H1 (cell line): ENCODE measurements around the gene SPC24. TPM values are rescaled to one million over a fixed set of nuclear protein-coding genes. Genes with fewer than 3 reads are reported as not detected.

Source experiments
- CBX5 ChIP-seq: fragments of 300-800, 300-1000 bp; sonication (generic); IDR thresholded peaks from 2 replicates; pipeline ENCODE4 v1.7.1; 2016; ENCODE audit warnings: antibody characterized with exemption, low read length, low read depth
- FOSL1 ChIP-seq: IDR thresholded peaks from 2 replicates; pipeline ENCODE4 v1.6.1; 2011; ENCODE audit warnings: mild to moderate bottlenecking, low read depth, low read length, moderate library complexity; ENCODE audit not compliant: insufficient read depth
- POLR2A ChIP-seq, 2 experiments: IDR thresholded peaks; 1 replicate in 1 of 2; 2 replicates in 1 of 2; pipeline ENCODE4 v1.6.1; 2011; ENCODE audit warnings: low read depth in 2 of 2, low read length in 2 of 2, mild to moderate bottlenecking in 2 of 2; ENCODE audit errors: control extremely low read depth in 1 of 2
- polyA plus RNA-seq, 7 experiments: library from polyadenylated mRNA; depleted of rRNA in 3 of 7; stranded (reverse) in 5 of 7; unstranded in 2 of 7; fragments of >200 nt in 5 of 7; fragments of 200-250 nt in 2 of 7; gene quantifications; 1 replicate in 5 of 7; 2 replicates in 1 of 7; 4 replicates in 1 of 7; pipeline versions ENCODE4 v1.2.1 to v1.2.3, GENCODE V29; 2011 to 2013; ENCODE audit warnings: missing spikeins in 2 of 7, mixed read lengths in 2 of 7
- total RNA-seq: library from RNA; stranded (reverse); fragmentation: NEBNext Ultra II Directional; extraction: Animal tissue kit (Norgen Biotek cat#: 25700); gene quantifications from 2 replicates; pipeline ENCODE4 v1.2.1, GENCODE V29; 2021
- TF ChIP-seq, protein P1 (sequence below): IDR thresholded peaks from 2 replicates; pipeline ENCODE4 v1.6.1; 2012; ENCODE audit warnings: inconsistent platforms

The SPC24 gene
- total and polyA plus RNA-seq, 2 of the 8 experiments (the other 6 are each of a cell fraction or from before 2014, with no cell fraction given): 17.7 to 42.4 TPM

DNA sequence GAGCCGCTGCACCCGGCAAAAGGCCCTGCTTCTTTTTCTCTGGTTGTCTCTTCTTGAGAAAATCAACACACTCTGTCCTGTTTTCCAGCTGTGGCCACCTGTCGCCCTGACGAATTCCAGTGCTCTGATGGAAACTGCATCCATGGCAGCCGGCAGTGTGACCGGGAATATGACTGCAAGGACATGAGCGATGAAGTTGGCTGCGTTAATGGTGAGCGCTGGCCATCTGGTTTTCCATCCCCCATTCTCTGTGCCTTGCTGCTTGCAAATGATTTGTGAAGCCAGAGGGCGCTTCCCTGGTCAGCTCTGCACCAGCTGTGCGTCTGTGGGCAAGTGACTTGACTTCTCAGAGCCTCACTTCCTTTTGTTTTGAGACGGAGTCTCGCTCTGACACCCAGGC is 49.1 kb downstream of the SPC24 start (continued):
- TF ChIP-seq CBX5 (no peak), FOSL1 (no peak), POLR2A (IDR thresholded peaks at IDR 0.05; ENCODE audit: control extremely low read depth in 1 of 2, low read depth in 2 of 2, low read length in 2 of 2) (no peak)
- TF ChIP-seq, protein P1, sequence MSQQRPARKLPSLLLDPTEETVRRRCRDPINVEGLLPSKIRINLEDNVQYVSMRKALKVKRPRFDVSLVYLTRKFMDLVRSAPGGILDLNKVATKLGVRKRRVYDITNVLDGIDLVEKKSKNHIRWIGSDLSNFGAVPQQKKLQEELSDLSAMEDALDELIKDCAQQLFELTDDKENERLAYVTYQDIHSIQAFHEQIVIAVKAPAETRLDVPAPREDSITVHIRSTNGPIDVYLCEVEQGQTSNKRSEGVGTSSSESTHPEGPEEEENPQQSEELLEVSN: no peak
